GM12891 (cell line): ENCODE results near the gene MTTP.

Experiments used
- PAX5 ChIP-seq: IDR thresholded peaks from 2 replicates; pipeline ENCODE4 v1.6.1; 2011; ENCODE audit warnings: low read length, moderate library complexity, mild to moderate bottlenecking; ENCODE audit not compliant: insufficient read depth, severe bottlenecking
- POLR2A ChIP-seq: IDR thresholded peaks from 2 replicates; pipeline ENCODE4 v1.6.1; 2011; ENCODE audit warnings: low read depth, low read length, control low read depth
- POLR2AphosphoS5 ChIP-seq: IDR thresholded peaks from 2 replicates; pipeline ENCODE4 v1.6.1; 2011; ENCODE audit warnings: low read depth, low read length, control low read depth
- POU2F2 ChIP-seq: IDR thresholded peaks from 2 replicates; pipeline ENCODE4 v1.6.1; 2011; ENCODE audit warnings: low read depth, mild to moderate bottlenecking, control low read depth, low read length, moderate library complexity
- SPI1 ChIP-seq: IDR thresholded peaks from 2 replicates; pipeline ENCODE4 v1.6.1; 2011; ENCODE audit warnings: low read depth, low read length, control low read depth
- TAF1 ChIP-seq: IDR thresholded peaks from 2 replicates; pipeline ENCODE4 v1.6.1; 2011; ENCODE audit warnings: low read depth, low read length, control low read depth

GRCh38 chr4:99628040-99628439 is 53.4 kb downstream of the MTTP start:
- TF ChIP-seq POLR2A (no peak), POLR2AphosphoS5 (no peak), SPI1 (no peak), TAF1 (no peak), POU2F2 (no peak), PAX5 (no peak)
